GM12878 (cell line): ENCODE data around the gene ANAPC15. TPM values are rescaled to one million over a fixed set of nuclear protein-coding genes. Genes with fewer than 3 reads are reported as not detected.

Experiments
- ATAC-seq: fragments of 200-7000 bp; cut with Tn5 transposase; 3 replicates; pipeline ENCODE4 v1.9.1; 2020; ENCODE audit warnings: mild to moderate bottlenecking, moderate library complexity
- BruUV-seq: library from RNA; stranded (reverse); fragments of 400-500 nt; replicated peaks from 2 replicates; lab custom pipeline; 2021; lab: Mats Ljungman, UMichigan
- CTCF ChIA-PET: fragments of 300-600 bp; sonication (Branson Sonifier 250); formaldehyde crosslinking; extraction: SDS; loops from one replicate; lab custom pipeline; 2021; ENCODE audit warnings: inconsistent platforms; lab: Yijun Ruan, JAX
- POLR2A ChIA-PET: fragments of 350-600 bp; formaldehyde crosslinking; extraction: SDS; loops from one replicate; lab custom pipeline; 2021; ENCODE audit warnings: inconsistent platforms; lab: Charles Lee
- RAD21 ChIA-PET: fragments of 300-600 bp; sonication (Branson Sonifier 250); formaldehyde crosslinking; loops from one replicate; lab custom pipeline; 2023; ENCODE audit warnings: antibody characterized with exemption; ENCODE audit not compliant: unreplicated experiment; lab: Charles Lee
- SMC1A ChIA-PET: fragments of 300-600 bp; sonication (Branson Sonifier 250); formaldehyde crosslinking; loops from one replicate; lab custom pipeline; 2023; ENCODE audit not compliant: unreplicated experiment, uncharacterized antibody; lab: Charles Lee
- DNase-seq: peaks from one replicate; pipeline ENCODE4 v3.0.0-alpha.2; 2011; ENCODE audit warnings: low read depth, low spot score
- FAIRE-seq: peaks from 3 replicates; lab custom pipeline; 2011; peaks lifted over from hg19 to GRCh38; lab: Jason Lieb, UNC
- H2AFZ ChIP-seq: 2 replicates; pipeline ENCODE4 v1.6.0; 2011; ENCODE audit warnings: low read depth, low read length, control low read depth; ENCODE audit not compliant: control insufficient read depth
- H3K27ac ChIP-seq: 2 replicates; pipeline ENCODE4 v1.5.1; 2011; ENCODE audit warnings: control low read depth; ENCODE audit not compliant: control insufficient read depth, insufficient read depth
- H3K27me3 ChIP-seq, 2 experiments: replicated peaks in 1 of 2; 2 replicates each; pipeline versions ENCODE4 v1.6.0 to v1.6.1; 2011; ENCODE audit warnings: low read length in 1 of 2; ENCODE audit not compliant: control insufficient read depth in 2 of 2, insufficient read depth in 2 of 2
- H3K36me3 ChIP-seq, 2 experiments: 2 replicates each; pipeline ENCODE4 v1.5.1; 2011; ENCODE audit warnings: low read length in 1 of 2; ENCODE audit not compliant: control insufficient read depth in 2 of 2, insufficient read depth in 2 of 2
- H3K4me1 ChIP-seq: 2 replicates; pipeline ENCODE4 v1.6.1; 2011; ENCODE audit warnings: mild to moderate bottlenecking, low read length, moderate library complexity, mixed read lengths; ENCODE audit not compliant: control insufficient read depth, insufficient read depth
- H3K4me2 ChIP-seq: 2 replicates; pipeline ENCODE4 v1.6.0; 2011; ENCODE audit warnings: control low read depth; ENCODE audit not compliant: control insufficient read depth, insufficient read depth
- H3K4me3 ChIP-seq: fragments of 200-600 bp; sonication (generic); 2 replicates; pipeline ENCODE4 v1.5.1; 2016
- H3K79me2 ChIP-seq: 2 replicates; pipeline ENCODE4 v1.6.0; 2011; ENCODE audit warnings: low read length; ENCODE audit not compliant: control insufficient read depth, insufficient read depth
- H3K9ac ChIP-seq: 2 replicates; pipeline ENCODE4 v1.8.0; 2011; ENCODE audit warnings: low read length, control low read depth, mixed read lengths; ENCODE audit not compliant: control insufficient read depth, insufficient read depth
- H3K9me3 ChIP-seq: replicated peaks from 3 replicates; pipeline ENCODE4 v1.5.1; 2011; ENCODE audit warnings: mild to moderate bottlenecking, low read length; ENCODE audit not compliant: control insufficient read depth, insufficient read depth
- H4K20me1 ChIP-seq: 2 replicates; pipeline ENCODE4 v1.6.0; 2011; ENCODE audit not compliant: control insufficient read depth, insufficient read depth
- CHD2 ChIP-seq: IDR thresholded peaks from 2 replicates; pipeline ENCODE4 v1.6.1; 2011; ENCODE audit warnings: low read depth, low read length, improper control_type of control experiment, borderline replicate concordance
- CUX1 ChIP-seq: IDR thresholded peaks from 2 replicates; pipeline ENCODE4 v1.6.1; 2012; ENCODE audit warnings: improper control_type of control experiment, low read depth, low read length; ENCODE audit not compliant: insufficient replicate concordance
- ETV6 ChIP-seq, 2 experiments: fragments of 450-650 bp in 1 of 2; IDR thresholded peaks in 1 of 2; conservative IDR thresholded peaks in 1 of 2; 2 replicates each; pipeline ENCODE4 v1.6.1; 2014; ENCODE audit warnings: antibody characterized with exemption in 1 of 2, borderline replicate concordance in 1 of 2, low read depth in 1 of 2, mild to moderate bottlenecking in 1 of 2, moderate library complexity in 1 of 2
- HSF1 ChIP-seq: fragments of 150-350 bp; IDR thresholded peaks from 2 replicates; pipeline ENCODE4 v1.6.1; 2014; ENCODE audit warnings: mild to moderate bottlenecking, low read depth, low read length
- MAX ChIP-seq: IDR thresholded peaks from 2 replicates; pipeline ENCODE4 v1.6.1; 2012; ENCODE audit warnings: low read depth, low read length, improper control_type of control experiment
- RBBP5 ChIP-seq: fragments of 200-600 bp; sonication (generic); conservative IDR thresholded peaks from 2 replicates; pipeline ENCODE4 v1.6.1; 2016
- RELB ChIP-seq: fragments of 450-650 bp; IDR thresholded peaks from 2 replicates; pipeline ENCODE4 v1.6.1; 2017; ENCODE audit warnings: low read depth, mild to moderate bottlenecking, moderate library complexity
- SPI1 ChIP-seq: IDR thresholded peaks from 2 replicates; pipeline ENCODE4 v1.6.1; 2011; ENCODE audit warnings: low read depth, mild to moderate bottlenecking, low read length, moderate library complexity, borderline replicate concordance; ENCODE audit not compliant: insufficient read depth
- ZBTB33 ChIP-seq: fragments of 450-650 bp; IDR thresholded peaks from 2 replicates; pipeline ENCODE4 v1.6.1; 2017; ENCODE audit warnings: mild to moderate bottlenecking
- WGBS: methylation state at CpG from one replicate; pipeline ENCODE4 v1.1.6; 2016; ENCODE audit warnings: low lambda C conversion rate; ENCODE audit not compliant: insufficient replicate concordance, insufficient coverage; ENCODE audit errors: missing lambda C conversion rate; 5-methylcytosine and 5-hydroxymethylcytosine counted together
- in situ Hi-C: fragments of 300-500 bp; cut with MboI; formaldehyde crosslinking; loops from 9 replicates; pipeline ENCODE4 v1.14.3; 2018; ENCODE audit warnings: mixed read lengths
- intact Hi-C: fragments of 100-400 bp; cut with micrococcal nuclease; formaldehyde crosslinking; loops from one replicate; pipeline ENCODE4 v1.14.2; 2022; ENCODE audit not compliant: unreplicated experiment
- polyA plus RNA-seq, 11 experiments: library from polyadenylated mRNA; depleted of rRNA in 4 of 11; unstranded in 6 of 11; stranded (reverse) in 5 of 11; fragments of >200 nt; fragmentation: Nextera tagmentation in 4 of 11; fragmentation: Illumina TruSeq in 1 of 11; extraction: Ambion mirVana in 4 of 11; extraction: Trizol in 1 of 11; gene quantifications; 1 replicate in 1 of 11; 2 replicates in 10 of 11; pipeline versions ENCODE4 v1.2.1 to v1.2.3, GENCODE V29; 2011 to 2016; ENCODE audit warnings: inconsistent platforms in 2 of 11, missing spikeins in 2 of 11, low read depth in 1 of 11
- total RNA-seq, 4 experiments: library from RNA; depleted of rRNA in 3 of 4; stranded (reverse); fragments of >200 nt in 3 of 4; fragmentation: Illumina TruSeq in 1 of 4; extraction: Trizol in 1 of 4; gene quantifications; 2 replicates each; pipeline versions ENCODE4 v1.2.1 to v1.2.3, GENCODE V29; 2013 to 2021

ANAPC15 gene
- total and polyA plus RNA-seq, 10 of the 15 experiments (the other 5 are each of a cell fraction or from before 2014, with no cell fraction given), result 83.4 to 372 (median 103) TPM

GRCh38 chr11:72116019-72116755 lies 3.7 kb upstream of the ANAPC15 start (continued):
- TF ChIP-seq ETV6 (conservative IDR thresholded peaks at IDR 0.05 in 1 of 2, IDR thresholded peaks at IDR 0.05 in 1 of 2; ENCODE audit: borderline replicate concordance in 1 of 2, low read depth in 1 of 2) (no peak), MAX (no peak), SPI1 (no peak)

GRCh38 chr11:72114570-72114969 lies 2.1 kb upstream of the ANAPC15 start:
- BruUV-seq, result no TSS peak
- WGBS, result 100% methylated on average over 1 of the region's 1 CpG
- Histone ChIP-seq H3K27me3 (no peaks in the 10 kb centered on the region), H2AFZ (no peak overlapping the region), H3K4me2 (no peak overlapping the region), H3K4me1 (peaks cover 7% of the 10 kb centered on the region), H3K9me3 (no peaks in the 10 kb centered on the region), H3K27ac (no peak overlapping the region), H3K79me2 (peaks cover 5% of the 10 kb centered on the region), H3K36me3 (no peaks in the 10 kb centered on the region; a peak in 2 of 4 replicates), H3K9ac (no peak overlapping the region), H3K4me3 (no peak overlapping the region), H4K20me1 (no peaks in the 10 kb centered on the region)
- FAIRE-seq (no peak), ATAC-seq (no peak), DNase-seq (no peak)
- in situ Hi-C loops, result no loop called here
- ChIA-PET SMC1A (no interaction called here), POLR2A (no interaction called here), CTCF (interaction anchor here (0.8 to 1.0 kb wide), 2 partner anchors 8 to 300 kb away, joined by 3 read pairs; no protein-coding TSS in a partner anchor), RAD21 (interaction anchor here (1.3 kb wide), 1 partner anchor 89 kb away, joined by 3 read pairs; no protein-coding TSS in a partner anchor)
- intact Hi-C loops, result no loop called here
- TF ChIP-seq RELB, result no peak
- TF ChIP-seq CUX1, result no peak
- no peak for TF ChIP-seq HSF1
- TF ChIP-seq RBBP5, result no peak
- TF ChIP-seq ZBTB33, result no peak
- TF ChIP-seq CHD2, result no peak
